Lower lobe of right lung (tissue), 2 donors: ENCODE data around the gene CLASP1. TPM values are rescaled to one million over a fixed set of nuclear protein-coding genes. Genes with fewer than 3 reads are reported as not detected.
"Not testable (repeated sequence)": the region's sequence is repeated elsewhere in the genome, so short reads cannot be mapped to it uniquely, and the experiment has no call there.

ENCODE experiments used
- ATAC-seq, 2 donors: fragments of 200-7000 bp; cut with Tn5 transposase; one replicate each; pipeline ENCODE4 v1.9.1; 2020 to 2022; ENCODE audit warnings: mild to moderate bottlenecking in 2 of 2, moderate library complexity in 2 of 2
- DNase-seq: peaks from one replicate; pipeline ENCODE4 v3.0.0-alpha.2; 2020
- H3K27ac ChIP-seq: fragments of 200-600 bp; one replicate; pipeline ENCODE4 v1.8.0; 2022
- H3K27me3 ChIP-seq: fragments of 200-600 bp; one replicate; pipeline ENCODE4 v1.8.0; 2022; ENCODE audit warnings: low read depth
- H3K36me3 ChIP-seq: fragments of 200-600 bp; one replicate; pipeline ENCODE4 v1.8.0; 2022; ENCODE audit warnings: mild to moderate bottlenecking
- H3K4me1 ChIP-seq: fragments of 200-600 bp; one replicate; pipeline ENCODE4 v1.8.0; 2022
- H3K4me3 ChIP-seq: fragments of 200-600 bp; one replicate; pipeline ENCODE4 v1.8.0; 2022; ENCODE audit warnings: mild to moderate bottlenecking
- H3K9me3 ChIP-seq: fragments of 200-600 bp; one replicate; pipeline ENCODE4 v1.8.0; 2022
- intact Hi-C: fragments of 100-400 bp; cut with DNase I; formaldehyde crosslinking; loops from one replicate; pipeline ENCODE4 v1.11.0; 2022
- total RNA-seq: library from RNA; stranded (reverse); fragmentation: NEBNext Ultra II Directional; extraction: Animal tissue kit (Norgen Biotek cat#: 25700); gene quantifications from one replicate; pipeline ENCODE4 v1.2.1, GENCODE V29; 2021
- TF ChIP-seq, protein P1 (sequence below): fragments of 200-600 bp; IDR thresholded peaks from one replicate; pipeline ENCODE4 v1.8.0; 2022; ENCODE audit warnings: antibody characterized with exemption, mild to moderate bottlenecking
- donor health status: DM: no; HTN: yes; CAD: no; lungs with severe emphysema.

Gene CLASP1
- total RNA-seq, 1 donor from 2014 or later, result 45.8 TPM

DNA sequence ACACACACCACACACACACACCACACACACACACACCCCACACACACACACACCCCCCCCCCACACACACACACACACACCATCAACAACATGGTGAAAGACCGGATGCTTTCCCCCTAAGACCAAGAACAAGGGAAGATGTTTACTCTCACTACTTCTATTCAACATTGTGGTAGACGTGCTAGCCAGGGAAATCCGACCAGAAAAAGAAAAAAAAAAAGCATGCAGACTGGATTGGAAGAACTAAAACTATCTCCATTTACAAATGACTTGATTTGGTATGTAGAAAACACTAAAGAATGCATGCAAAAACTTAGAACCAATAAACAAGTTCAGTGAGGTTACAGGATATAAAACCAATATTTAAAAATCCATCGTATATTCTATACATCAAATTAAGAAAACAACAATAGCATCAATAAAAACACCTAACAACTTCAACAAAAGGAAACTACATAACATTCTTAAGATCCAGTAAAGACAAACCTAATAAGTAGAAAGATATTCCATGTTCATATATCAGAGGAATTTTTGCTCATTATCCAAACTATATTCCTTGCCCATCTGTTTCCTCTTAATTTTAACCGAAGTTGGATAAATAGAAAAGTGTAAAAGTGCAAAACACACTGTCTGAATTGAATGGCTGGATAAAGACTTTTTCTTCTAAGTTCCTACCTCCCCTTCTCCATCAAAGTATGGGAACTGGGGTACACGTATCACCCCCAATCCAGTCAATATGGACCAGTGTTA lies 170.1 kb downstream of the CLASP1 start:
- no peak overlapping the region for H3K27ac ChIP-seq
- H3K27me3 ChIP-seq, result no peaks in the 10 kb centered on the region
- peaks cover 22% of the 10 kb centered on the region for H3K4me1 ChIP-seq
- DNase-seq, result no peak
- TF ChIP-seq, protein P1, sequence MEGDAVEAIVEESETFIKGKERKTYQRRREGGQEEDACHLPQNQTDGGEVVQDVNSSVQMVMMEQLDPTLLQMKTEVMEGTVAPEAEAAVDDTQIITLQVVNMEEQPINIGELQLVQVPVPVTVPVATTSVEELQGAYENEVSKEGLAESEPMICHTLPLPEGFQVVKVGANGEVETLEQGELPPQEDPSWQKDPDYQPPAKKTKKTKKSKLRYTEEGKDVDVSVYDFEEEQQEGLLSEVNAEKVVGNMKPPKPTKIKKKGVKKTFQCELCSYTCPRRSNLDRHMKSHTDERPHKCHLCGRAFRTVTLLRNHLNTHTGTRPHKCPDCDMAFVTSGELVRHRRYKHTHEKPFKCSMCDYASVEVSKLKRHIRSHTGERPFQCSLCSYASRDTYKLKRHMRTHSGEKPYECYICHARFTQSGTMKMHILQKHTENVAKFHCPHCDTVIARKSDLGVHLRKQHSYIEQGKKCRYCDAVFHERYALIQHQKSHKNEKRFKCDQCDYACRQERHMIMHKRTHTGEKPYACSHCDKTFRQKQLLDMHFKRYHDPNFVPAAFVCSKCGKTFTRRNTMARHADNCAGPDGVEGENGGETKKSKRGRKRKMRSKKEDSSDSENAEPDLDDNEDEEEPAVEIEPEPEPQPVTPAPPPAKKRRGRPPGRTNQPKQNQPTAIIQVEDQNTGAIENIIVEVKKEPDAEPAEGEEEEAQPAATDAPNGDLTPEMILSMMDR, result no peak
- H3K9me3 ChIP-seq, result no peaks in the 10 kb centered on the region
- intact Hi-C loops, result no loop called here
- ATAC-seq, result no peak
- no peaks in the 10 kb centered on the region for H3K36me3 ChIP-seq
- no peak overlapping the region for H3K4me3 ChIP-seq

DNA sequence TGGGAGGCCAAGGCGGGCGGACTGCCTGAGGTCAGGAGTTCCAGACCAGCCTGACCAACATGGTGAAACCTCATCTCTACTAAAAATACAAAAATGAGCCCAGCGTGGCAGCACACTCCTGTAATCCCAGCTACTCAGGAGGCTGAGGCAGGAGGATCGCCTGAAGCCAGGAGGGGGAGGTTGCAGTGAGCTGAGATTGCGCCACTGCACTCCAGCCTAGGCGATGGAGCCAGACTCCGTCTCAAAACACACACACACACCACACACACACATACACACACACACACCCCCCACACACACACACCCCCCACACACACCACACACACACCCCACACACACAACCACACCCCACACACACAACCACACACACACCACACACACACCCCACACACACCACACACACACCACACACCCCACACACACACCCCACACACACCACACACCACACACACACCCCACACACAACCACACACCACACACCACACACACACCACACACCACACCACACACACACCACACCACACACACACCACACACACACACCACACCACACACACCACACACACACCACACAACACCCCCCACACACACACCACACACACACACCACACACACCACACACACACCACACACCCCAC lies 170.8 kb downstream of the CLASP1 start:
- H3K36me3 ChIP-seq, ATAC-seq, H3K9me3 ChIP-seq, DNase-seq, H3K27ac ChIP-seq, H3K4me3 ChIP-seq, H3K27me3 ChIP-seq, intact Hi-C loops: not testable (repeated sequence)
- peaks cover 22% of the 10 kb centered on the region for H3K4me1 ChIP-seq

DNA sequence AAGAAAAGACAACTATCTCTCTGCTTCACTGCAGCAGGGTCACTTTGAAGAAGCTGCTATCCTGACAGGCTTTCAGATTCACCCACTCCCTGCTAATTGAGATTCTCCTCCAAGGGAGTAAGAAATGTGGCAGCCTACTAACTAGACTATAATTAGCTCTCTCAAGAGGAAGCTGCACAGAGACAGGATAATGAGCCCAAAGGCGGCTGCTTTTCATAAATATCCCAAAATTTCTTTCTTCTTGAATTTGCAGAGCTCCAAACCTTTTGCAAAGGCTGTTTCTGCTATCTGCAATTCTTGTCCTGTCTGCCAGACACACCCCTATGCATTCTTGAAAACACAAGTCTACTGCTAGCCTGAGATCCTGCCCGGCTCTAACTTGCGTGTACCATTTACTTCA lies 172.6 kb downstream of the CLASP1 start:
- no peaks in the 10 kb centered on the region for H3K9me3 ChIP-seq
- intact Hi-C loops, result no loop called here
- no peaks in the 10 kb centered on the region for H3K27me3 ChIP-seq
- no peak for DNase-seq
- ATAC-seq, result no peak
- H3K4me3 ChIP-seq, result no peak overlapping the region
- H3K4me1 ChIP-seq, result peaks cover 22% of the 10 kb centered on the region
- TF ChIP-seq, protein P1, result no peak
- H3K27ac ChIP-seq, result no peak overlapping the region
- H3K36me3 ChIP-seq, result no peaks in the 10 kb centered on the region

DNA sequence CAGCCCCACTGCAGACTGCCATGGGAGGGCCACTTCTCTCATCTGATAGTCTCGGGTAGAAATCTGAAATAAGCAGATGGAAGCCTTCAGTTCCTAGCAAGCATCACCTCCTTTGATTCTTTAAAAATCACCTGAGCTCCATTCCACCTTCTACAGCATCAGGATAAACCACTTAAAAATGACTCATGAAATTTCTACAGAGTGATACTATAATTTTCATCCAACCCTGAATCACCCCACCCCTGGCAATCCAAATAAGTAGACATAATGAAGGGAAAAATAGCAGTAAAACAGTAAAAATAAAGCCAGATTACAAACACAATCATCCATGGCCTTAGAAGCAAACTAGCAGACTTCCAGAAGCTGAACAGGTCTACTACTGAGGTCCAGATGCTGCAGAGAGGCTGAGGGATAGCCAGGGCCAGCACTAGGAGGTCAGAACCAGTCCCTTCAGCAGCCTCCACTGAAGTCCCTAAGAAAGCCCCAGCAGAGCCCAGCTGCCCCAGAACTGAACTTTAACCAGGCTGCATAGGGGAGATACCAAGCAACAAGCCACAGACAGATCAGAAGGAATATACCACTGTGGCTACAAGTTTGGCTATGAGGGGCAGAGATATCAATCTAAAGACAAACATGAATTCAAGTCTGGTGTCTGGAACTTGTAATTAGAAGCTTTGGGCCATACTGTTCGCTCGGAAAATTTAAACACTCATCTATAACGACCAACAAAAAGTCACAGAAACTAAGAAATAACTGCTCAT lies 173.3 kb downstream of the CLASP1 start:
- Histone ChIP-seq H3K27me3 (no peaks in the 10 kb centered on the region), H3K9me3 (no peaks in the 10 kb centered on the region), H3K4me1 (peaks cover 16% of the 10 kb centered on the region), H3K4me3 (no peak overlapping the region), H3K27ac (no peak overlapping the region), H3K36me3 (no peaks in the 10 kb centered on the region)
- TF ChIP-seq, protein P1, result no peak
- intact Hi-C loops, result no loop called here
- ATAC-seq, result no peak
- DNase-seq, result no peak

DNA sequence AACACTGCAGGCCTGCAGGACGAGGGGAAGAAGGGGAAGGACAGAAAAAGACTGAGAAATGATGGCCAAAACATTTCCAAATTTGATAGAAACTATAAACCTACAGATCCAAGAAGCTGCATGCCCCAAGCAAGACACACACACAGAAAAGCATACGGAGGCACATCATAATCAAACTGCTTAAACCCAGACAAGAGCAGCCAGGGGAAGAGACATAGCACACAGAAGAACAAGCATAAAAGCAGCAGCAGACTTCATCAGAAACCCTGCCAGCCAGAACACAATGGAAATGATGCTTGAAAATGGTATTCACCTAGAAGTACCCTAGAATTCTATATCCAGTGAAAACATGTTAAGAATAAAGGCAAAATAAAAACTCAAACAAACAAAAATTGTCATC lies 175.8 kb downstream of the CLASP1 start:
- Histone ChIP-seq H3K4me1 (no peaks in the 10 kb centered on the region), H3K4me3 (no peak overlapping the region), H3K36me3 (peaks cover 13% of the 10 kb centered on the region), H3K27ac (no peak overlapping the region), H3K9me3 (no peaks in the 10 kb centered on the region), H3K27me3 (no peaks in the 10 kb centered on the region)
- intact Hi-C loops, result no loop called here
- DNase-seq, result no peak
- ATAC-seq, result no peak
- TF ChIP-seq, protein P1, result no peak
